NCI-H128 (cell line): ENCODE results near the gene OR10H1.
"Not testable (repeated sequence)": the region's sequence is repeated elsewhere in the genome, so short reads cannot be mapped to it uniquely, and the experiment has no call there.

Experiments used
- DNase-seq: peaks from one replicate; lab custom pipeline; 2025; ENCODE audit not compliant: unreplicated experiment; lab: John Stamatoyannopoulos, UW

Gene OR10H1

GRCh38 chr19:15775249-15775648, 40.2 kb downstream of the OR10H1 start:
- DNase-seq: no peak

GRCh38 chr19:15774159-15774558, 41.3 kb downstream of the OR10H1 start:
- not testable (repeated sequence) for DNase-seq

GRCh38 chr19:15769586-15769985, 45.9 kb downstream of the OR10H1 start:
- no peak for DNase-seq

- DNase-seq: no peak
These were observed 55.4 kb downstream of the OR10H1 start for GRCh38 chr19:15759962-15760565.

- DNase-seq: no peak
These were observed 57.1 kb downstream of the OR10H1 start for GRCh38 chr19:15758379-15758778.
